Activated naive CD4-positive, alpha-beta T cell treated with anti-CD3 and anti-CD28 coated beads for 36 hours (primary cell): Measurements from ENCODE around the gene KLHDC4. TPM values are rescaled to one million over a fixed set of nuclear protein-coding genes. Genes with fewer than 3 reads are reported as not detected.
A peak's percentile ranks its signal among the peaks of the same experiment; 100 is the strongest.
"Not testable (repeated sequence)": the region's sequence is repeated elsewhere in the genome, so short reads cannot be mapped to it uniquely, and the experiment has no call there.

Experiments used
- CTCF ChIA-PET: fragments of 350-600 bp; sonication (Branson Sonifier 250); formaldehyde crosslinking; loops from one replicate; lab custom pipeline; 2021; ENCODE audit warnings: antibody characterized with exemption; lab: Charles Lee
- DNase-seq: peaks from one replicate; pipeline ENCODE4 v3.0.0-alpha.2; 2020
- H3K27ac Mint-ChIP-seq: one replicate; pipeline ENCODE4 v1.8.0; 2021; ENCODE audit warnings: mild to moderate bottlenecking, mixed read lengths
- H3K27me3 Mint-ChIP-seq: one replicate; pipeline ENCODE4 v1.8.0; 2021; ENCODE audit warnings: low read depth, mixed read lengths
- H3K36me3 Mint-ChIP-seq: one replicate; pipeline ENCODE4 v1.8.0; 2021; ENCODE audit warnings: low read depth, mixed read lengths
- H3K4me1 Mint-ChIP-seq: one replicate; pipeline ENCODE4 v1.8.0; 2021; ENCODE audit warnings: low read depth, mixed read lengths
- H3K4me3 Mint-ChIP-seq: one replicate; pipeline ENCODE4 v1.8.0; 2021; ENCODE audit warnings: mild to moderate bottlenecking, moderate library complexity, mixed read lengths
- H3K9me3 Mint-ChIP-seq: one replicate; pipeline ENCODE4 v1.8.0; 2021; ENCODE audit warnings: mixed read lengths
- intact Hi-C: fragments of 100-400 bp; cut with micrococcal nuclease; formaldehyde crosslinking; loops from one replicate; pipeline ENCODE4 v1.15.1; 2023
- total RNA-seq, 2 experiments: library from RNA; stranded (reverse); gene quantifications; one replicate each; pipeline ENCODE4 v1.2.3, GENCODE V29; 2021

The KLHDC4 gene
- total RNA-seq, 2 experiments from 2014 or later, result 56.2 to 62.4 TPM

GRCh38 chr16:87681051-87681602 lies 84.7 kb downstream of the KLHDC4 start:
- H3K9me3 Mint-ChIP-seq, H3K4me3 Mint-ChIP-seq, intact Hi-C loops, DNase-seq, CTCF ChIA-PET, H3K27me3 Mint-ChIP-seq, H3K36me3 Mint-ChIP-seq: not testable (repeated sequence)
- H3K4me1 Mint-ChIP-seq, result peaks cover 17% of the 10 kb centered on the region
- H3K27ac Mint-ChIP-seq, result peak overlapping the region; percentile 54

- H3K4me3 Mint-ChIP-seq, result no peak overlapping the region
These were observed 85.5 kb downstream of the KLHDC4 start for GRCh38 chr16:87680272-87680644.

GRCh38 chr16:87679593-87680271 lies 86.1 kb downstream of the KLHDC4 start:
- DNase-seq, result no peak
- Mint-ChIP-seq H3K27me3 (no peaks in the 10 kb centered on the region), H3K4me1 (peaks cover 17% of the 10 kb centered on the region), H3K9me3 (no peaks in the 10 kb centered on the region), H3K4me3 (no peak overlapping the region), H3K36me3 (no peaks in the 10 kb centered on the region), H3K27ac (no peak overlapping the region)
- CTCF ChIA-PET, result interaction anchor here (0.5 kb wide), 1 partner anchor 407 kb away, joined by 3 read pairs; no protein-coding TSS in a partner anchor
- intact Hi-C loops, result no loop called here

More at GRCh38 chr16:87680272-87680644, 85.5 kb downstream of the KLHDC4 start:
- DNase-seq, result no peak
- no peaks in the 10 kb centered on the region for H3K36me3 Mint-ChIP-seq
- peaks cover 17% of the 10 kb centered on the region for H3K4me1 Mint-ChIP-seq
- CTCF ChIA-PET, result no interaction called here
- no peak overlapping the region for H3K27ac Mint-ChIP-seq
- H3K27me3 Mint-ChIP-seq, result no peaks in the 10 kb centered on the region
- H3K9me3 Mint-ChIP-seq, result no peaks in the 10 kb centered on the region
- intact Hi-C loops, result no loop called here

- DNase-seq, result no peak
- no peaks in the 10 kb centered on the region for H3K27me3 Mint-ChIP-seq
- CTCF ChIA-PET, result no interaction called here
- no peaks in the 10 kb centered on the region for H3K9me3 Mint-ChIP-seq
- no peaks in the 10 kb centered on the region for H3K36me3 Mint-ChIP-seq
- no peak overlapping the region for H3K27ac Mint-ChIP-seq
- H3K4me1 Mint-ChIP-seq, result peaks cover 17% of the 10 kb centered on the region
- H3K4me3 Mint-ChIP-seq, result no peak overlapping the region
- intact Hi-C loops, result no loop called here
These were observed 87.2 kb downstream of the KLHDC4 start for GRCh38 chr16:87678618-87679017.

- no peak overlapping the region for H3K27ac Mint-ChIP-seq
- CTCF ChIA-PET, result no interaction called here
- no peaks in the 10 kb centered on the region for H3K9me3 Mint-ChIP-seq
These were observed 88.0 kb downstream of the KLHDC4 start for GRCh38 chr16:87677830-87678229.

GRCh38 chr16:87675111-87675719 lies 90.6 kb downstream of the KLHDC4 start:
- intact Hi-C loops, result no loop called here
- Mint-ChIP-seq H3K4me1 (no peaks in the 10 kb centered on the region), H3K36me3 (no peaks in the 10 kb centered on the region), H3K9me3 (no peaks in the 10 kb centered on the region), H3K27me3 (no peaks in the 10 kb centered on the region), H3K27ac (no peak overlapping the region), H3K4me3 (no peak overlapping the region)
- DNase-seq, result no peak
- CTCF ChIA-PET, result interaction anchor here (1.4 kb wide), 1 partner anchor 39 kb away, joined by 3 read pairs; no protein-coding TSS in a partner anchor

More at GRCh38 chr16:87677830-87678229, 88.0 kb downstream of the KLHDC4 start:
- Mint-ChIP-seq H3K36me3 (no peaks in the 10 kb centered on the region), H3K27me3 (no peaks in the 10 kb centered on the region), H3K4me1 (peaks cover 17% of the 10 kb centered on the region), H3K4me3 (no peak overlapping the region)
- no peak for DNase-seq
- intact Hi-C loops, result no loop called here

GRCh38 chr16:87674419-87674818 lies 91.4 kb downstream of the KLHDC4 start:
- H3K27ac Mint-ChIP-seq, result no peak overlapping the region
- H3K36me3 Mint-ChIP-seq, result no peaks in the 10 kb centered on the region
- no peak for DNase-seq
- no peaks in the 10 kb centered on the region for H3K27me3 Mint-ChIP-seq
- intact Hi-C loops, result no loop called here
- no peak overlapping the region for H3K4me3 Mint-ChIP-seq
- CTCF ChIA-PET, result interaction anchor here (1.4 kb wide), 1 partner anchor 38 kb away, joined by 3 read pairs; no protein-coding TSS in a partner anchor
- H3K9me3 Mint-ChIP-seq, result no peaks in the 10 kb centered on the region
- no peaks in the 10 kb centered on the region for H3K4me1 Mint-ChIP-seq

- no peak overlapping the region for H3K27ac Mint-ChIP-seq
- H3K4me1 Mint-ChIP-seq, result no peaks in the 10 kb centered on the region
- CTCF ChIA-PET, result interaction anchor here (0.5 kb wide), 1 partner anchor 41 kb away, joined by 4 read pairs; no protein-coding TSS in a partner anchor
- H3K4me3 Mint-ChIP-seq, result no peak overlapping the region
- intact Hi-C loops, result no loop called here
- H3K9me3 Mint-ChIP-seq, result no peaks in the 10 kb centered on the region
- H3K36me3 Mint-ChIP-seq, result no peaks in the 10 kb centered on the region
- DNase-seq, result no peak
- no peaks in the 10 kb centered on the region for H3K27me3 Mint-ChIP-seq
These were observed 94.0 kb downstream of the KLHDC4 start for GRCh38 chr16:87671715-87672270.

GRCh38 chr16:87671221-87671620 lies 94.6 kb downstream of the KLHDC4 start:
- CTCF ChIA-PET, result no interaction called here
- Mint-ChIP-seq H3K9me3 (no peaks in the 10 kb centered on the region), H3K4me3 (no peak overlapping the region), H3K36me3 (no peaks in the 10 kb centered on the region), H3K4me1 (no peaks in the 10 kb centered on the region), H3K27ac (no peak overlapping the region), H3K27me3 (no peaks in the 10 kb centered on the region)
- no peak for DNase-seq
- intact Hi-C loops, result no loop called here

- no peak for DNase-seq
- Mint-ChIP-seq H3K4me3 (no peak overlapping the region), H3K27ac (no peak overlapping the region), H3K9me3 (no peaks in the 10 kb centered on the region), H3K36me3 (no peaks in the 10 kb centered on the region), H3K27me3 (no peaks in the 10 kb centered on the region), H3K4me1 (no peaks in the 10 kb centered on the region)
- CTCF ChIA-PET, result no interaction called here
- intact Hi-C loops, result no loop called here
These were observed 96.1 kb downstream of the KLHDC4 start for GRCh38 chr16:87669672-87670071.

GRCh38 chr16:87667946-87668345 lies 97.8 kb downstream of the KLHDC4 start:
- Mint-ChIP-seq H3K36me3 (no peaks in the 10 kb centered on the region), H3K4me3 (no peak overlapping the region), H3K27me3 (peaks cover 4% of the 10 kb centered on the region), H3K9me3 (no peaks in the 10 kb centered on the region), H3K27ac (no peak overlapping the region), H3K4me1 (no peaks in the 10 kb centered on the region)
- DNase-seq, result no peak
- intact Hi-C loops, result no loop called here
- CTCF ChIA-PET, result no interaction called here

GRCh38 chr16:87667443-87667842 lies 98.3 kb downstream of the KLHDC4 start:
- CTCF ChIA-PET, result no interaction called here
- intact Hi-C loops, result no loop called here
- Mint-ChIP-seq H3K4me3 (no peak overlapping the region), H3K27ac (no peak overlapping the region), H3K4me1 (no peaks in the 10 kb centered on the region), H3K36me3 (no peaks in the 10 kb centered on the region), H3K9me3 (no peaks in the 10 kb centered on the region), H3K27me3 (peaks cover 4% of the 10 kb centered on the region)
- DNase-seq, result no peak
